Stimulated activated CD4-positive, alpha-beta T cell treated with anti-CD3 and anti-CD28 coated beads, Interleukin-2, amount 100 ng/mL, for 24 hours (primary cell): ENCODE results near the gene SPATA18.
"Not testable (repeated sequence)": the region's sequence is repeated elsewhere in the genome, so short reads cannot be mapped to it uniquely, and the experiment has no call there.

ENCODE experiments used
- DNase-seq, 2 donors: peaks; one replicate each; pipeline ENCODE4 v3.0.0-alpha.2; 2020

The SPATA18 gene

DNA sequence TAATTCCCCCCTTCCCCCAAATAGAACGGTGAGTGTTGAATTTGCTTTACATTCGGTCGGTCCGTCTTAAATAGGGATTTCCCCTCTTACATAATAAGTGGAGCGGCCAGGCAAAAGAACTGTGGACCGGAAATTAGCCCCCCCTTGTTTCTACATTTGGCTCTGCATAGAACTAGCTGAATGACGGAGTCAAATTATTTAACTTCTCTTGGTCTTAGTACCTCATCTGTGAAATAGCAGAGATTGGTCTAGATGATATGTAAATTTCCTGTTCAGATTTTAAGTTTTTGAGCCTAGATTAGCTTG lies 1.3 kb downstream of the SPATA18 start:
- DNase-seq = no peak

DNA sequence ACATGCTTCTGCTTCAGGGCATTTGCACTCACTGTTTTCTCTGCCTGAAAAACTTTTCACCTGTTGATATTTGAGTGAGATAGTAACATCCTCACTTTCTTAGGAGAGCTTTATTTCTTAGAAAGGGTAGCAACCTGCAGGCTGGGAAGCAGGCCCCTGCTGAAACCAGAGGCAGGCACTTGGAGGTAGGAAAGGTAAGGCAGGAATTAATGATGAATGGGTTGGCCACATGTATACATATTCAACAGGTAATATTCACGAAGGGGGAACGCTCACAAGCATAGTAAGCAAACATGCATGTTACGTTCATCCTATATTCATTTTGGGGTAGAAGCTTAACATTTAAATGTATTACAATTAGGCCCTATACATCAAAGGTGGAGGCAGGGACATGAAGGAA lies 3.1 kb downstream of the SPATA18 start:
- no peak for DNase-seq

DNA sequence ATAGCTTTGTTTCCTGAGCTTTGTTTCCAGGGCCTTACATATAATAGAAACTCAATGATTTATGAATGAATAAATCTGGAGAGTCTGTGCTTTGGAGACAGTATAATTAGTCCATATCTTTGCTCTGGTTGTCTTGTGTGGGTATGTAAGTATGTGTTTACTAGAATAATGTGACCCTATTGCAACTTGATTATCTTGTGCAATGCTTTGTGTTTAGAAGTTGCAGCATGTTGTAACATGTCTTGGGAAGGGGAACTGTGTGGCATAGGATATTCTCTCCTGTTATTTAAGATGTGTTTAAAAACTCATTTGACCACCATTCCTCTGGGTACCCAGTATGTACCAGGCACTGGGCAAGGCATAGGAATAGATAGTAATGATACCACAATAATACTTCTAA lies 6.1 kb downstream of the SPATA18 start:
- DNase-seq = no peak

- no peak for DNase-seq
These were observed 7.2 kb downstream of the SPATA18 start for GRCh38 chr4:52058275-52058674.

- DNase-seq = no peak
These were observed 8.3 kb downstream of the SPATA18 start for GRCh38 chr4:52059372-52059771.

- DNase-seq = no peak
These were observed 18.5 kb downstream of the SPATA18 start for GRCh38 chr4:52069571-52069970.

- DNase-seq = no peak
These were observed 20.9 kb downstream of the SPATA18 start for GRCh38 chr4:52071791-52072546.

DNA sequence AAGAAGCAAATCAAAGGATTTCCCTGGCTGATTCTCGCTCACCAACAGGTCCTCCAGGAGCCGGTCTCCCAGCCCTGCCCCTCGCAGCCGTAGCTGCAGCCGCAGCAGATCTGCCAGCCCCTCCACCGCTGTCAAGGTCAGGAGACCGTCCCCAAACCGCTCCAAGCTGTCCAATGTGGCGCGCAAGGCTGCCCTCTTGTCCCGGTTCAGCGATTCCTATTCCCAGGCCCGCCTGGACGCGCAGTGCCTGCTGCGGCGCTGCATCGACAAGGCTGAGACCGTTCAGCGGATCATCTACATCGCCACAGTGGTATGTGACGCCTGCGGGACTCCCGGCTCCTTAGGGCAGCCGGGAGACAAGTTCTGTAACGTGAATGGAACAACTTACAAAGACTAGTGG lies 25.6 kb downstream of the SPATA18 start:
- no peak for DNase-seq

DNA sequence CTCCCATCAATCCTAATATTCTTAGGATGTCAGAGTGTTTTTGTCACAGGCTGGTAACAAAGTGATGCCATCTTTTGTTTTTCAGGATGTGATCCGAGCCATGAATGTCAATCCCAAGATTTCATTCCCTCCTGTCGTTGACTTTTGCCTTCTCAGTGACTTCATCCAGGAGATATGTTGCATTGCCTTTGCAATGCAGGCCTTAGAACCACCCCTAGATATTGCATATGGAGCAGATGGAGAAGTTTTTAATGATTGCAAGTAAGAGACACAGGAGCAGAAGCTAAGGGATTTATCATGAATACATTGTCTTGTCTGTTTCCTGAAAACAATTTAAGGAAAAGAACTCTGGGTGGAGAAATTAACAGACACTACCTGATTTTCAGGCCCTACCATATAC lies 28.6 kb downstream of the SPATA18 start:
- DNase-seq = no peak

DNA sequence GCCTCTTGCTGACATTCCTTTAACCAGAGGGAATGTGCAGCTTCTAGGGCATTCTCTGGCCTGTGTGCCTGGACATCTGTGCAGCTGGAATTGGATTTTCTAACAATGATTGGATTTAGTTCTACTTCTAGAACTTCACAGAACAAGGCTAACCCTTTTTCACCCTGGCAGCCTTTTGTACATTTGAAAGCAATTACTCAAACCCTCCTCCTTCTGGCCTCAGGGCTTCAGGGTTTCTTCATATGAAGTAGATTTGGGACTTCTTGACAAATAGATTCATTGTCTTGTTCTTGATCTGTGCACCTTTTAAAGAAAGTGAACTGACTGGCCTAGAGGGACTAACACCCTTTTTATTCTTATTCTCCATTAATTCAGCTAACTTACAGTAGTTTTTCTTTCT lies 30.1 kb downstream of the SPATA18 start:
- DNase-seq = no peak

- DNase-seq = not testable (repeated sequence)
These were observed 35.3 kb downstream of the SPATA18 start for GRCh38 chr4:52086425-52086824.

DNA sequence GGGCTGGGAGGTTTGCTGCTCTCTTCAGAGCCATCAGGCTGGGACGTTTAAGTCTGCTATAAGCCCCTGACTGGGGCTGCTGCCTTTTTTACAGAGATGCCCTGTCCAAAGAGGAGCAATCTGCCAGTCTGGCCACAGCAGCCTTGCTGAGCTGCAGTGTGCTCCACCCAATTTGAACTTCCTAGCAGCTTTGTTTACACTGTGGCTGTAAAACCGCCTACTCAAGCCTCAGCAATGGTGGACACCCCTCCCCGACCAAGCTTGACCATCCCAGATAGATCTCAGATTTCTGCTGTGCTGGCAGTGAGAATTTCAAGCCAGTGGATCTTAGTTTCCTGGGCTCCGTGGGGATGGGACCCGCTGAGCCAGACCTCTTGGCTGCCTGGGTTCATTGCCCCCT lies 40.7 kb downstream of the SPATA18 start:
- no peak for DNase-seq

GRCh38 chr4:52093466-52093865 lies 42.4 kb downstream of the SPATA18 start:
- no peak for DNase-seq

- no peak for DNase-seq
These were observed 43.5 kb downstream of the SPATA18 start for GRCh38 chr4:52094376-52095145.

- no peak for DNase-seq
These were observed 44.3 kb downstream of the SPATA18 start for GRCh38 chr4:52095374-52095773.

GRCh38 chr4:52096048-52096447 lies 44.9 kb downstream of the SPATA18 start:
- no peak for DNase-seq

DNA sequence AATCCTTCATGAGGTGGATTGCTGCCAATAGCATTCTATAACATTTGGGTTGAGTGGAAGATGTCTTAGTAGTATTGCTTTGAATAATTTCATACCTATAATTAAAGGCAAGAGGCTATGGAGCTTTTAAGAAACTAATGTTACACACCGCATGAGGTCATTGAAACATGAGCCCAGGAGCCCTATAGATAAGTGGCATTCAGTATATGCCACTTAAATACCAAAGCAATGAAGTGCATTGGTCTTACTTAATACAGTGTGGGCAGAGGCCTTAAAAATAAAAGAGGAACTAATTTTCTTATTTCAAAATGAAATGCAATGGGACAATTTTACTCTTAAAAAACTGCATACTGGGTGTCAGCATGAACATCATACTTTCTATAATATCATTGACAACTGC lies 47.5 kb downstream of the SPATA18 start:
- DNase-seq = no peak

DNA sequence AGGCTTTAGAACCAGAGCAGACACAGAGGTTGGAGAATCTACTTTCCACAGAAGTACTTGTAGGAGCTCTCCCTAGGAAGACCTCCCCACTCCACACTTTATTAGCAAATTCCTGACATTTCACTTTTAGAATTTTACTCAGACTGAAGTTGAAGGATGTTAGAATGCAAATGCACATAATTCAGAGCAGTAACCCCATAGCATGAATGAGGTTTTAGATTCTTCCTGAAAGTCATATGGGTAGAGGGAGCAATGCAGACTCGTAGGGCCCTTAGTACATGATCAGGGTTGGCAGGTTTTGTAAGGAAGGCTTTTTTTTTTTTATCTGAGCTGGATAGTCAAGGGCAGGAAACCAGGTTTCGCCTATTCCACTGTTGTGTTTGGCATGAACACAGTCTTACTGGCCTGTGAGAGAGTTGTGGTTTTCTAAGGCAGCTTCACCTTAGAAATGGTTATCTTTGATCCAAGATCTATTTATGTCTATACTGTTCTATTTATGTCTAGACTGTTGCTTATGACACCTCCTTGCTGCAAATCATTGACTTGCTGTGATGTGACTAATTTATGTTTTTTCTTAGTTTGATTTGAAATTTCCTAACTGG lies 48.9 kb downstream of the SPATA18 start:
- DNase-seq = no peak

DNA sequence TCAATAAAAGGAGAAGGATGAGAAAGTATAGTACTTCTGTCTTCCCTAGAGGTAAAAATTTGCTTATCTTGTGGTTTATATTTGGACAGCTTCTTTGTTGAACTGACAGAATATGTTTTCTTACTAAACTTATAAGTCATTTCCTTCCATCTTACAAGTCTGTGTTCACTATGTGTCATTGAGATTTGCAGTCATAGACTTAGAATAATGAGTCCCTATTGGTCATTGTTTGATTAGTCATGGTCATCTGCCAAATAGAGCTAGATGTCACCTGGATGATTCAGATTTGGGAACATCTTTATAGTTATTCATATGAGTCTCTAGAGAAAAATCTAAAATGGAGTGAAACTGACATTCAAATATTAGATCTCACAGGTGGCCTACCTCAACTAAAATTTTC lies 51.5 kb downstream of the SPATA18 start:
- DNase-seq = no peak

DNA sequence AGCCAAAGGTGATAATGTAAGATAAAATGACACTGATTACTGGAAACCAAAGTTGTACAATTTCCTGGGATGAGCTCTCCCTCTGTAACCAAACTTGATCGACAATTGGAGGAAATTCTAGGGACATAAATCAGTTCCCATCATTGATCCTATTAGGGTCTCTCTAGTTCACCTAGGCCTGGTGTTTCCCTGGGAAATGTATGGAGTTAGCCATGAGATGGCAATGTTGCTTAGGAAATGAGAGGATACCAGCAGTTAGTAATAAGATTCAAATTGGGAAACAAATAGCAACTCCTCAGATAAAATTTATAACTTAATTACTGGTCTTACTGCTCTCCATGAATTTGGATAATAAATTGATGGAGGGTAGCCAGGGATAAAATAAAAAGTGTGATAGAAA lies 52.2 kb downstream of the SPATA18 start:
- no peak for DNase-seq

- no peak for DNase-seq
These were observed 54.2 kb downstream of the SPATA18 start for GRCh38 chr4:52105276-52105675.

DNA sequence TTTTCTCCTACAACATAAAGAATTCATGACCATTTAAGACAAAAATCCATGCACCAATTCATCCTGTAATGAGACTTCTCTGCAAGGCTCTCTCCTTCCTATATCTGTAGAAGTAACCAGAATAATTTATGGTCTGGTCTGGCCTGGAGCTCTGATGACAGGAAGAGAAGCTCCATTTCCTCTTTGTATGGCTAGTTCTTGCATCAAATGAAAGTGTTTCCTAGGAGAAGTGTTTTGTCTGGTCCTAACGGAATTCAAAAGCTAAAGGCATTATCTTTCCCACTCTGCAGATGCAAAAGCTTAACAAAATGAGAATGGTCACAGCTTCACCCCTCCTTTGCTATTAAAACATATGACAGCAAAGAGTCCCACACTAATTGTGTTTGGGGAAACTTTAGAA lies 55.1 kb downstream of the SPATA18 start:
- DNase-seq = no peak

GRCh38 chr4:52106660-52107059 lies 55.6 kb downstream of the SPATA18 start:
- no peak for DNase-seq

- DNase-seq = no peak
These were observed 56.2 kb downstream of the SPATA18 start for GRCh38 chr4:52107336-52107735.
